GM10266 (cell line): ENCODE results near the gene PELI1.

ENCODE experiments used
- DNase-seq: peaks from one replicate; pipeline ENCODE4 v3.0.0; 2012; ENCODE audit errors: extremely low spot score
- CTCF ChIP-seq: IDR thresholded peaks from 2 replicates; pipeline ENCODE4 v1.5.1; 2012; ENCODE audit warnings: mild to moderate bottlenecking, low read depth; ENCODE audit not compliant: control insufficient read depth, insufficient read depth; ENCODE audit errors: missing control alignments

The PELI1 gene

GRCh38 chr2:64067326-64067725 lies 76.9 kb downstream of the PELI1 start:
- TF ChIP-seq CTCF = no peak
- DNase-seq = no peak

GRCh38 chr2:64065516-64065915 lies 78.7 kb downstream of the PELI1 start:
- TF ChIP-seq CTCF = no peak
- no peak for DNase-seq

- no peak for DNase-seq
- no peak for TF ChIP-seq CTCF
Measured at GRCh38 chr2:64063924-64064331, 80.3 kb downstream of the PELI1 start.

GRCh38 chr2:64063454-64063853 lies 80.8 kb downstream of the PELI1 start:
- no peak for TF ChIP-seq CTCF
- no peak for DNase-seq

DNA sequence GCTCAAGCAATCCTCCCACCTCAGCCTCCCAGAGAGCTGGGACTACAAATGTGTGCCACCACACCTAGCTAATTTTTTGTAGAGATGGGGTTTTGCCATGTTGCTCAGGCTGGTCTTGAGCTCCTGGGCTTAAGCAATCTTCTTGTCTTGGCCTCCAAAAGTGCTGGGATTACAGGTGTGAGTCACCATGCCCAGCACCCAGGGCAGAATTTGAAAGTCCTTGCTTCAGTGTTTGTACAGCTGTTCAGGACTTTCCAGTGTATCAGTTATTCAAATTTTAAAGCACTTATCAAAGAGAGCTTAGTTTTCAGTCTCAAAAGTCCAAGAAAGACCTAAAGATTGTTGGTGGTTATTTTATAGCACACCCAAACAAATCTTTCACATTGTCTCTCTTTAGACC lies 81.4 kb downstream of the PELI1 start:
- TF ChIP-seq CTCF = no peak
- no peak for DNase-seq

- no peak for DNase-seq
- TF ChIP-seq CTCF = no peak
Measured at GRCh38 chr2:64059270-64059669, 85.0 kb downstream of the PELI1 start.

DNA sequence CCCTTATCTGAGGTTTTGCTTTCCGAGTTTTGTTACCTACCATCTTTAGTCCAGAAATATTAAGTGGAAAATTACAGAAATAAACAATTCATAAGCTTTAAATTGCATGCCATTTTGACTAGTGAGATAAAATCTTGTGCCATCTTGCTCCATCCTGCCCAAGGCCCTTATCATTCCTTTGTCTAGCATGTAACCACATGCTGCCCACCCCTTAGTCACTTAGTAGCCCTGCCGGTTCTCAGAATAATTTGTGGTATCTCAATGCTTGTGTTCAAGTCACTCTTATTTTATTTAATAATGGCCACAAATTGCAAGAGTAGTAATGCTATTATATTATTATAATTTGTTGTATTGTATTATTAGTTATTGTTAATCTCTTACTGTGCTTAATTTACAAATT lies 88.2 kb downstream of the PELI1 start:
- no peak for TF ChIP-seq CTCF
- DNase-seq = no peak
